Naive B cell (primary cell): ENCODE data around the gene C12orf50. TPM values are rescaled to one million over a fixed set of nuclear protein-coding genes. Genes with fewer than 3 reads are reported as not detected.
A peak's percentile ranks its signal among the peaks of the same experiment; 100 is the strongest.

ENCODE experiments used
- ATAC-seq, 2 donors: fragments of 150-1000 bp; cut with Tn5 transposase; 2 replicates each; pipeline ENCODE4 v1.10.0; 2021; ENCODE audit warnings: low read depth in 2 of 2, mild to moderate bottlenecking in 2 of 2, moderate library complexity in 2 of 2
- DNase-seq: peaks from one replicate; pipeline ENCODE4 v3.0.0; 2022
- H3K27ac Mint-ChIP-seq, 6 donors: one replicate each; pipeline ENCODE4 v1.8.0; 2020 to 2022; ENCODE audit warnings: mild to moderate bottlenecking in 6 of 6, mixed read lengths in 6 of 6, moderate library complexity in 5 of 6, inconsistent platforms in 2 of 6
- H3K27me3 Mint-ChIP-seq, 3 donors: one replicate each; pipeline ENCODE4 v1.8.0; 2021 to 2022; ENCODE audit warnings: mixed read lengths in 3 of 3, mild to moderate bottlenecking in 1 of 3
- H3K36me3 Mint-ChIP-seq, 2 donors: one replicate each; pipeline ENCODE4 v1.8.0; 2020 to 2022; ENCODE audit warnings: mixed read lengths in 2 of 2, inconsistent platforms in 1 of 2, mild to moderate bottlenecking in 1 of 2
- H3K4me1 Mint-ChIP-seq, 3 donors: one replicate each; pipeline ENCODE4 v1.8.0; 2020 to 2022; ENCODE audit warnings: mixed read lengths in 3 of 3, inconsistent platforms in 1 of 3, mild to moderate bottlenecking in 1 of 3, moderate library complexity in 1 of 3
- H3K4me3 Mint-ChIP-seq, 8 donors: one replicate each; pipeline ENCODE4 v1.8.0; 2020 to 2022; ENCODE audit warnings: mild to moderate bottlenecking in 8 of 8, mixed read lengths in 8 of 8, moderate library complexity in 8 of 8, inconsistent platforms in 2 of 8
- H3K9me3 Mint-ChIP-seq, 7 donors: one replicate each; pipeline ENCODE4 v1.8.0; 2020 to 2022; ENCODE audit warnings: mixed read lengths in 7 of 7, mild to moderate bottlenecking in 5 of 7, inconsistent platforms in 2 of 7, moderate library complexity in 1 of 7
- polyA plus RNA-seq, 6 donors: library from polyadenylated mRNA; unstranded; fragments of 300-500 nt; fragmentation: Illumina TruSeq; gene quantifications; one replicate each; pipeline ENCODE4 v1.2.3, GENCODE V29; 2021; ENCODE audit warnings: low read depth in 6 of 6

Gene C12orf50, protein sequence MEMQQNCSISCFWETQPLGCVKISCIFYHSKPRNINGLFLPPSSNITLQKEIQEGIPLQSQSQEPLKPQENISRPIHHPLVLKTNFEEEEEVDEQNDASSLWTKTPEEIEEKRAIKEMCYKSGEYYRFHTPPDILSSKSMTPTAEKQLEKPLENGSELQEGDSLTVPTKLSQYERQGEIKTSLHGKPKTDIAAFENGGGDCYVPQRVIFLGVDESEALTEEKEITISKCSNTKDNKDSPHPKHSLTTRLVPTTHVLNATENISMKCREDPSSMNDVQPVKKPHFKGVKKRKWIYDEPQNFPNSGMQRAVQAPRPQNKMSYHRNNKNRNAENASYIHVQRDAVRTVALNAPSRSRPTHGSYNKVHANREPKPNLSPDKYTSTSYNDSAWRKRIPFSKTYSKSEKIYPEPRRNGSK
- not detected for polyA plus RNA-seq

GRCh38 chr12:88029093-88029665 lies at the start of gene C12orf50:
TSS of gene C12orf50 (minus strand) at chr12:88029401. CDS start at chr12:88026962, 2,439 bp downstream.
- Mint-ChIP-seq H3K9me3 (no peaks in the 10 kb centered on the region), H3K36me3 (no peaks in the 10 kb centered on the region), H3K27me3 (peaks cover 0 to 11% (median 10%) of the 10 kb centered on the region in 3 donors), H3K4me3 (no peak within 1 kb of the TSS), H3K4me1 (no peaks in the 10 kb centered on the region), H3K27ac (no peak within 1 kb of the TSS)
- DNase-seq, result no peak
- ATAC-seq, result no peak

GRCh38 chr12:88067301-88067700 lies 38.1 kb upstream of the C12orf50 start:
- no peaks in the 10 kb centered on the region for H3K9me3 Mint-ChIP-seq
- H3K4me3 Mint-ChIP-seq, result no peak overlapping the region
- peaks cover 7 to 11% (median 10%) of the 10 kb centered on the region in 3 donors for H3K4me1 Mint-ChIP-seq
- no peak for ATAC-seq
- peaks cover 22 to 34% of the 10 kb centered on the region in 2 donors for H3K36me3 Mint-ChIP-seq
- no peak overlapping the region for H3K27ac Mint-ChIP-seq
- DNase-seq, result no peak
- H3K27me3 Mint-ChIP-seq, result no peaks in the 10 kb centered on the region

GRCh38 chr12:88063375-88063774 lies 34.2 kb upstream of the C12orf50 start:
- peaks cover 9 to 15% (median 14%) of the 10 kb centered on the region in 3 donors for H3K4me1 Mint-ChIP-seq
- no peak overlapping the region for H3K27ac Mint-ChIP-seq
- H3K36me3 Mint-ChIP-seq, result peaks cover 8 to 13% of the 10 kb centered on the region in 2 donors
- H3K27me3 Mint-ChIP-seq, result no peaks in the 10 kb centered on the region
- DNase-seq (no peak), ATAC-seq (no peak)
- H3K9me3 Mint-ChIP-seq, result no peaks in the 10 kb centered on the region
- H3K4me3 Mint-ChIP-seq, result no peak overlapping the region

GRCh38 chr12:88062474-88062873 lies 33.3 kb upstream of the C12orf50 start:
- Mint-ChIP-seq H3K27ac (peak overlapping the region in 2 of 6 donors; percentile 0 to 18), H3K36me3 (peaks cover 11 to 19% of the 10 kb centered on the region in 2 donors), H3K4me3 (no peak overlapping the region), H3K27me3 (no peaks in the 10 kb centered on the region), H3K4me1 (peaks cover 9 to 15% (median 14%) of the 10 kb centered on the region in 3 donors), H3K9me3 (no peaks in the 10 kb centered on the region)
- DNase-seq (no peak), ATAC-seq (peak in 1 of 2 donors; percentile 34)

DNA sequence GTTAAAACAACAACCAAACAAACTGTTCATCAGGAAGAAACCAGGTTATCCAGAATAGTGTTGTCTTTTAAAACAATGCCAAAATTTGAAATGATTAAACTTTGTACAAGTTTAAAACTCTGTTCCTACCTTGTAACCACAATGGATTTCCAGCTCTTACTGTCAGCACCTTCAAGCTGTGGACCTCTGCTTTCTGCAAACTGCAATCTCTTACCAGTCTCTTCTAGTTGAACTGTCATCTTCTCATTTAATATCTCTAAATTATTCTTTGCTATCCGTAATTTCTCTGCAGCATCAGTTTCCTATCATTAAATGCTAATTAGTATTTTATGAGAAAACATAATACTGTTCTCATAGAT lies 29.5 kb upstream of the C12orf50 start:
- no peaks in the 10 kb centered on the region for H3K27me3 Mint-ChIP-seq
- H3K4me3 Mint-ChIP-seq, result no peak overlapping the region
- peak overlapping the region in 1 of 6 donors; percentile 63 for H3K27ac Mint-ChIP-seq
- no peak for DNase-seq
- H3K36me3 Mint-ChIP-seq, result peaks cover 19 to 26% of the 10 kb centered on the region in 2 donors
- no peak for ATAC-seq
- no peaks in the 10 kb centered on the region for H3K9me3 Mint-ChIP-seq
- H3K4me1 Mint-ChIP-seq, result peaks cover 9 to 15% (median 14%) of the 10 kb centered on the region in 3 donors

DNA sequence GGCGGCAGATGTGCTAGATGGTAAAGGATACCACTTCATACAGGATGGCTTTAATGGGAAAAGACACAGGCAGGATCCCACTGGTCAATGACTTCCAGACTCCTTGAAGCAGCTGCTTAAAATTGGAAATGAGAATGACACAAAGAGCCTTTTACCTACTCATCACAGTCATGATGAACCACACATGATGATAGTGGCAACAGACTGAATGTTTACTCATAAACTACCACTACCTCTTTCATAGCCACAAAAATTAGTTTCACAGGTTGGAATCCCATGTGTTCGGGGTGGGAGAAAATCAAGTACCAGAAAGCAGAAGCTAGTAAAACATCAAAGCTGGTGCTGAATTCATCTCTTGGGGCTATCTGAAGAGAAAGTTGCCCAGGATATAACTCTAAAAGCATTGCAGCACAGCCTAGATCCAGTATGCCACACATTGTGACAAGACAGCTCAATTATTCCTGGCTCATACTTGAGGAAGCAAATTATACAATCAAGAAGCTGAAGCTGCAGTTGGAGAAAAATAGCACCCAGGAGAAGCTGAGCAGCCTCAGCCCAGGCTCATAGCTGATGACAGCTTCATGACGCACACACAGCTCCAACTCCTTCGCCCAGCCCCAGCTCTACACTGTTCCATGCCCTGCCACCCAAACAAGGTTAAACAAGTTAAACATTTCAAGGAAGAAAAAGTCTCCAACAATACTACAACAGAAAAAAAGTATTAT lies 29.0 kb upstream of the C12orf50 start:
- Mint-ChIP-seq H3K9me3 (no peaks in the 10 kb centered on the region), H3K36me3 (peaks cover 19 to 28% of the 10 kb centered on the region in 2 donors), H3K4me3 (no peak overlapping the region), H3K27ac (peak overlapping the region in 1 of 6 donors; percentile 63), H3K4me1 (peaks cover 9 to 11% (median 10%) of the 10 kb centered on the region in 3 donors), H3K27me3 (no peaks in the 10 kb centered on the region)
- ATAC-seq (no peak), DNase-seq (no peak)

DNA sequence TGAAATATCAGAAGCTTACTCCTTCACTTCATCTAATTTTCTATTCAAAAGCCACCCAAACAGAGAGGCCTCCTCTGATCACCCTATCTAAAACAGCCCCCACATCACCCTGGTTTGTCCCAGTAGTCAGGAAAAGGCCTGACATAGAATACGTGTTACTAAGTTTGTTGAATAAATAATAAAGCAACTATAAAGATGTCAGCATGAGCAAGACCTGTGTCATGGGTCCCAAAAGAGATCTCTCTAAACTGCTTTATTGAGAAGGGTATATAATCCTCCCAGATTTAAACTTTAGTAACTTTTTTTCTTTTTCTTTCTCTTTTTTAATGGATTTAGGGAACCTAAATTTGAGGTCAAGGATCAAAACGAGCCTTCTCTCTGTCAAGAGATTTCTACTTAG lies 27.4 kb upstream of the C12orf50 start:
- no peaks in the 10 kb centered on the region for H3K9me3 Mint-ChIP-seq
- DNase-seq, result no peak
- peaks cover 19 to 32% of the 10 kb centered on the region in 2 donors for H3K36me3 Mint-ChIP-seq
- no peak overlapping the region for H3K27ac Mint-ChIP-seq
- no peak for ATAC-seq
- no peaks in the 10 kb centered on the region for H3K27me3 Mint-ChIP-seq
- no peak overlapping the region for H3K4me3 Mint-ChIP-seq
- no peaks in the 10 kb centered on the region for H3K4me1 Mint-ChIP-seq

DNA sequence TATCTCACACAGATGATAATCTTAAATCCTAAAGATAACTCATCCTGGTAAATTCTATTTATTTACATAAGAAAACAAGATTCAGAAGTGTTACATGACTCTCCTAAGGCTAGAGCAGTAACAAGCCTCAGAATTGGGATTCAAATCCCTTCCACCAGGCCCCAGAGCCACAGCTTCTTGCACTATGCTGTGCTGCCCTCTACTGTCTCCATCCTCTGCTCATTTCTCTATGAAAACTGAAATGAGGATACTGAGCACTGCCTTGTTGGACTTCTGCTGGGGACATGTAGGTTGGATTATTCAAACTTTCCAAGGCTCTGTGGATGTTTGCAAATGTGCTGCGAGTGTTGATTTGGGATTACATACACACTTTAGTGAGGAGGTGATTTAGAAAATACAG lies 23.5 kb upstream of the C12orf50 start:
- Mint-ChIP-seq H3K36me3 (peaks cover 17 to 24% of the 10 kb centered on the region in 2 donors), H3K4me1 (no peaks in the 10 kb centered on the region), H3K4me3 (no peak overlapping the region), H3K27me3 (no peaks in the 10 kb centered on the region), H3K27ac (peak overlapping the region in 1 of 6 donors; percentile 50), H3K9me3 (no peaks in the 10 kb centered on the region)
- ATAC-seq, result no peak
- no peak for DNase-seq

GRCh38 chr12:88044035-88044434 lies 14.8 kb upstream of the C12orf50 start:
- ATAC-seq (no peak), DNase-seq (no peak)
- H3K4me3 Mint-ChIP-seq, result no peak overlapping the region
- H3K9me3 Mint-ChIP-seq, result no peaks in the 10 kb centered on the region
- H3K27ac Mint-ChIP-seq, result peak overlapping the region in 2 of 6 donors; percentile 33 to 40
- H3K36me3 Mint-ChIP-seq, result peaks cover 21 to 33% of the 10 kb centered on the region in 2 donors
- H3K4me1 Mint-ChIP-seq, result peaks cover 0 to 6% (median 0%) of the 10 kb centered on the region in 3 donors
- no peaks in the 10 kb centered on the region for H3K27me3 Mint-ChIP-seq

DNA sequence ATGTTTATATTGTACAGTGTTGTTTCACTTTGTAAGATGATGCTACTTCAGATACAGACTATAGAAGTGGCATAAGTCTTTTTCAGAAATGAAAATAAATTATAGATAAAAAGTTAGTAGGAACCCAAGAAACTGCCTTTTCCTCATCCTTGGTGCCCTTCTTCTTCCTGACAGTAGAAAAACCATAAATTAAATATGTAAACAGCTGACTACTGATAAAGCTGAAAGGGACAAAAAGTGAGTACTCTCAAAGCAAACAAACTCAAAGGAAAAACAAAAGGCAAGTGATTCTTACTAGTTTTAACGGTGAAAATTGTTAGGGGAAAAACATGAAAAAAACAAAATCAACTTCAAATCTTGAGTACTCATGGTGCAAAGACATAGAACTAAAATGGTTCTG lies 8.6 kb upstream of the C12orf50 start:
- H3K27me3 Mint-ChIP-seq, result no peaks in the 10 kb centered on the region
- no peak for ATAC-seq
- H3K4me3 Mint-ChIP-seq, result peak overlapping the region in 1 of 8 donors; percentile 13
- no peak for DNase-seq
- peaks cover 14 to 29% (median 15%) of the 10 kb centered on the region in 3 donors for H3K4me1 Mint-ChIP-seq
- H3K9me3 Mint-ChIP-seq, result no peaks in the 10 kb centered on the region
- H3K27ac Mint-ChIP-seq, result no peak overlapping the region
- no peaks in the 10 kb centered on the region for H3K36me3 Mint-ChIP-seq

- no peaks in the 10 kb centered on the region for H3K36me3 Mint-ChIP-seq
- peak overlapping the region in 1 of 6 donors; percentile 18 for H3K27ac Mint-ChIP-seq
- H3K9me3 Mint-ChIP-seq, result no peaks in the 10 kb centered on the region
- H3K27me3 Mint-ChIP-seq, result no peaks in the 10 kb centered on the region
- DNase-seq (no peak), ATAC-seq (no peak)
- H3K4me3 Mint-ChIP-seq, result peak overlapping the region; percentile 95 to 98 (median 96)
- H3K4me1 Mint-ChIP-seq, result peaks cover 14 to 26% (median 15%) of the 10 kb centered on the region in 3 donors
Observed at GRCh38 chr12:88036353-88036965, 7.3 kb upstream of the C12orf50 start.

GRCh38 chr12:88035907-88036289 lies 6.7 kb upstream of the C12orf50 start:
- no peak for DNase-seq
- Mint-ChIP-seq H3K9me3 (no peaks in the 10 kb centered on the region), H3K4me1 (peaks cover 14 to 26% (median 15%) of the 10 kb centered on the region in 3 donors), H3K36me3 (no peaks in the 10 kb centered on the region), H3K27ac (peak overlapping the region in 3 of 6 donors; percentile 29 to 86 (median 82)), H3K4me3 (peak overlapping the region; percentile 95 to 98 (median 96)), H3K27me3 (no peaks in the 10 kb centered on the region)
- ATAC-seq, result no peak

GRCh38 chr12:88035271-88035906 lies 6.2 kb upstream of the C12orf50 start:
- Mint-ChIP-seq H3K9me3 (no peaks in the 10 kb centered on the region), H3K27ac (peak overlapping the region; percentile 82 to 96 (median 94)), H3K36me3 (no peaks in the 10 kb centered on the region), H3K4me3 (peak overlapping the region; percentile 95 to 98 (median 96)), H3K4me1 (peaks cover 14 to 26% (median 15%) of the 10 kb centered on the region in 3 donors), H3K27me3 (peaks cover 0 to 2% (median 0%) of the 10 kb centered on the region in 3 donors)
- peak; percentile 86 for DNase-seq
- ATAC-seq, result peak; percentile 98
